Ascending aorta (tissue), 2 donors: ENCODE measurements around the gene GOLGA6L9. TPM values are rescaled to one million over a fixed set of nuclear protein-coding genes. Genes with fewer than 3 reads are reported as not detected.
"Not testable (repeated sequence)": the region's sequence is repeated elsewhere in the genome, so short reads cannot be mapped to it uniquely, and the experiment has no call there.

Source experiments
- DNase-seq, 2 donors: peaks; one replicate each; pipeline ENCODE4 v3.0.0-alpha.2; 2019; ENCODE audit warnings: low spot score in 2 of 2
- H3K27ac ChIP-seq, 2 donors: fragments of 200-600 bp; sonication (generic); one replicate each; pipeline ENCODE4 v1.5.1; 2016 to 2017; ENCODE audit warnings: mild to moderate bottlenecking in 1 of 2
- H3K27me3 ChIP-seq: fragments of 200-600 bp; sonication (generic); one replicate; pipeline ENCODE4 v1.5.1; 2017
- H3K36me3 ChIP-seq, 2 donors: fragments of 200-600 bp; sonication (generic); one replicate each; pipeline ENCODE4 v1.5.1; 2016
- H3K4me1 ChIP-seq, 2 donors: fragments of 200-600 bp; sonication (generic); one replicate each; pipeline ENCODE4 v1.5.1; 2016 to 2017; ENCODE audit warnings: mild to moderate bottlenecking in 1 of 2
- H3K4me3 ChIP-seq, 2 donors: fragments of 200-600 bp; sonication (generic); one replicate each; pipeline ENCODE4 v1.5.1; 2016 to 2017; ENCODE audit warnings: mild to moderate bottlenecking in 1 of 2
- H3K9me3 ChIP-seq, 2 donors: fragments of 200-600 bp; sonication (generic); one replicate each; pipeline ENCODE4 v1.5.1; 2016
- CTCF ChIP-seq, 3 experiments: fragments of 200-600 bp in 2 of 3; fragments of 450-650 bp in 1 of 3; sonication (generic) in 2 of 3; IDR thresholded peaks; one replicate each; pipeline ENCODE4 v1.5.1; 2016 to 2019; ENCODE audit warnings: antibody characterized with exemption in 3 of 3, mild to moderate bottlenecking in 1 of 3, moderate library complexity in 1 of 3
- intact Hi-C: fragments of 100-400 bp; cut with DNase I; formaldehyde crosslinking; loops from one replicate; pipeline ENCODE4 v1.15.1; 2023
- total RNA-seq: library from RNA; depleted of rRNA; stranded (reverse); fragments of >200 nt; gene quantifications from one replicate; pipeline ENCODE4 v1.1.0, GENCODE V29; 2016

The GOLGA6L9 gene, protein sequence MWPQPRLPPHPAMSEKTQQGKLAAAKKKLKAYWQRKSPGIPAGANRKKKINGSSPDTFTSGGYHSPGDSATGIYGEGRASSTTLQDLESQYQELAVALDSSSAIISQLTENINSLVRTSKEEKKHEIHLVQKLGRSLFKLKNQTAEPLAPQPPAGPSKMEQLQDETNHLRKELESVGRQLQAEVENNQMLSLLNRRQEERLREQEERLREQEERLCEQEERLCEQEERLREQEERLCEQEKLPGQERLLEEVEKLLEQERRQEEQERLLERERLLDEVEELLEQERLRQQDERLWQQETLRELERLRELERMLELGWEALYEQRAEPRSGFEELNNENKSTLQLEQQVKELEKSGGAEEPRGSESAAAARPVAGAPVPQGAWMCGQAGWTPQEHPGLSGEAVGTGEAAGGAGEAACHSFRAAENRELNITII
- 1.5 TPM for total RNA-seq

GRCh38 chr15:82429693-82430092 lies at the start of gene GOLGA6L9:
TSS of gene GOLGA6L9 (plus strand) at chr15:82429816. CDS start at chr15:82430080, 264 bp downstream.
- H3K4me3 ChIP-seq, DNase-seq, H3K9me3 ChIP-seq, H3K4me1 ChIP-seq, intact Hi-C loops, H3K27ac ChIP-seq, H3K36me3 ChIP-seq, H3K27me3 ChIP-seq: not testable (repeated sequence)

- H3K27ac ChIP-seq, H3K4me1 ChIP-seq, H3K36me3 ChIP-seq, DNase-seq, H3K4me3 ChIP-seq, intact Hi-C loops, H3K27me3 ChIP-seq, H3K9me3 ChIP-seq: not testable (repeated sequence)
These were observed 48.2 kb upstream of the GOLGA6L9 start for GRCh38 chr15:82381330-82381955.

DNA sequence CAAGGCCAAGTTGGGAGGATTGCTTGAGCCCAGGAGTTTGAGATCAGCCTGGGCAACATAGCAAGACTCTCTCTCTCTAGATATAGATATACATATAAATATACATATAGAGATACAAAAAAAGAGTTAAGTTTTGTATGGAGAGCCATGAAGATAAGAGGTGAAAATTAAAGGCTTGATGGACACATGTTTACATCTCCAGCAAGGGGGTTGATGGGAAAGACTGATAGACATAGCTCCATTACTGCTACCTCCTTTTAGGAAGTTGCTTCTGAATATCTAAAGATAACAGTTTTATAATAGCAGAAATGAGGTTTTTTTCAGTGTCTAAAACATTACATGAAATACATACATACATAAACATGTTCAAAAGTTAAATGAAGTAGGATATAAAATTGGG lies 42.4 kb upstream of the GOLGA6L9 start:
- H3K36me3 ChIP-seq, intact Hi-C loops, DNase-seq, H3K9me3 ChIP-seq, H3K4me1 ChIP-seq, H3K27me3 ChIP-seq, H3K4me3 ChIP-seq, H3K27ac ChIP-seq: not testable (repeated sequence)

- DNase-seq, H3K4me1 ChIP-seq, H3K4me3 ChIP-seq, H3K9me3 ChIP-seq, H3K36me3 ChIP-seq, H3K27ac ChIP-seq, H3K27me3 ChIP-seq, intact Hi-C loops: not testable (repeated sequence)
These were observed 39.5 kb upstream of the GOLGA6L9 start for GRCh38 chr15:82390152-82390551.

DNA sequence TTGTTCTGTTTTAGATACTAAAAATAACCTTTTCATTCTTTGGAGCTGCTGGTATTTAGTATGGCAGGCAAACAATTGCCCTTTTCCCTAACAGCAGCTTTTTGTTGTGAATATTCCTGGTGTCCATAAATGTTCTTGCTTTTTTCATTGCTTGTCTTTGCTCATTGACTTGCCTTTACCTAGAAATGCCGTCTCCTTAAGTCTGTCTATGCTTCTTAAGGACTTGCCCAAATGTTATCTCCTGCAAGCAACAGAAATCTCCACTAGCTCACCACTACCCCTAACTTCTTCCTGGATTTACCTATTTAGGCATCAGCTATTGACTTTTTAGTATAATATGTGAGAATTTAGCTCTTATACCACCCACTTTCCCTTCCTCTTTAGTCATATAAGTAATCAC lies 37.5 kb upstream of the GOLGA6L9 start:
- H3K27ac ChIP-seq, H3K4me1 ChIP-seq, H3K27me3 ChIP-seq, H3K4me3 ChIP-seq, DNase-seq, intact Hi-C loops, H3K9me3 ChIP-seq, H3K36me3 ChIP-seq: not testable (repeated sequence)

- intact Hi-C loops, result no loop called here
- Histone ChIP-seq H3K4me3 (no peak overlapping the region), H3K4me1 (no peaks in the 10 kb centered on the region), H3K9me3 (no peaks in the 10 kb centered on the region), H3K27me3 (no peaks in the 10 kb centered on the region), H3K27ac (no peak overlapping the region), H3K36me3 (no peaks in the 10 kb centered on the region)
- TF ChIP-seq CTCF (IDR thresholded peaks at IDR 0.05), result no peak
- DNase-seq, result no peak
These were observed 35.9 kb upstream of the GOLGA6L9 start for GRCh38 chr15:82393671-82394070.

DNA sequence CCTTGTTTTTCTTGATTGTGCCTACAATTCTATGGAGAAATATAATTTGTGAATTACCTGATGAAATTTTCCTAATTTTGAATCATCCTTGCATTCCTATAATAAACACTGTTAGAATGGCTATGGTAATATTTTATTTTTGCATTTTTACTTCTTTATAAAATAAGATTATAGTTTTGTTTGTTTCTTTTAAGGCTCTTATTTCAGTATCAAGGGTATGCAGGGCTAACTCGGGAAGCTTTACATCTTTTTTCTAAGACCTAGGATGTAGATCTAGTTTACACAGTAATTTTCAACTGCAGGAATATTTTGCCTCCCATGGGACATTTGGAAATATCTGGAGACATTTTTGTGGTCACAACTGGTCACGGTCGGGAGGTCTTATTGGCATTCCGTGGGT lies 33.8 kb upstream of the GOLGA6L9 start:
- H3K36me3 ChIP-seq, H3K4me3 ChIP-seq, H3K4me1 ChIP-seq, H3K27me3 ChIP-seq, H3K9me3 ChIP-seq, intact Hi-C loops, H3K27ac ChIP-seq, DNase-seq: not testable (repeated sequence)

DNA sequence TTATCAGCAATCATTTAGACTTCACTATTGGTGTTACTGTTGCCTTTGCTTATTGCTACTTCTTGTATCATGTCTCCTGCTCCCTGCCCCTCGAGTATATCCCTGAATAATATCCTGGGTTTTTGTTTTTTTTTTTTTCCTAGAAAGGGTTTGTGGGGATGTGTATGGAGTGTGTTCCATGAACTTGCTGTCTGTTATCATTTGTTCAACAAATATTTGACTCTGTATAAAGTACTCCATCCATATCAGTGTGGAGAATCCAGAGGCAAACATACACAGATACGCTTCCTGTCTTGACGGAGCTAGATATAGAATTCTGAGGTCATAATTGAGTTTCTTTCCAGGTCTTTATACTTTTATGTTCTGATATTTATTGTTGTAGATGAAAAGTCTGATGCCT lies 31.8 kb upstream of the GOLGA6L9 start:
- no peak overlapping the region for H3K4me3 ChIP-seq
- no peak for TF ChIP-seq CTCF (IDR thresholded peaks at IDR 0.05)
- H3K27me3 ChIP-seq, result no peaks in the 10 kb centered on the region
- no peaks in the 10 kb centered on the region for H3K4me1 ChIP-seq
- no peaks in the 10 kb centered on the region for H3K9me3 ChIP-seq
- H3K27ac ChIP-seq, result no peak overlapping the region
- intact Hi-C loops, result no loop called here
- no peaks in the 10 kb centered on the region for H3K36me3 ChIP-seq
- no peak for DNase-seq
